Measurements from ENCODE around the gene PPP2R5A.
A peak's percentile ranks its signal among the peaks of the same experiment; 100 is the strongest.

PPP2R5A gene

DNA sequence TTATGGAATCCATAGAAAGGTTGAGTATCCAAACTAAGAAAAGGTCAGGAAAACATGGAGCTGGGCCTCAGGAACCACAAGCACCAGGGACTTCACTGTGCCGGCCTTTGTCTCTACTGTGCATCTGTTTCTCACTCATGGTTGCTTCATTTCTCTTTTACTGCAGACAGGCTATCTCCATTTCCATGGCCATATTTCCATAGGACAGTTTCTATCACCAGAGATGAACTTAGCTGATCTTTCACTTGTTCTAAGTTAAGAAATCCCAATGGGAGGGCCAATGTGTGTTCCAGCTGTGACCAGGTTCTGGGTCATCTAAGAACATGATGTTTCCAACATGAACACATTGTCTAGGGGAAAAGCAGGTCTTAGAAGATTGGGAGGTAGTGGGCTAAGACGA, 43.7 kb upstream of the PPP2R5A start:
- H3K36me3 Mint-ChIP-seq (ENCODE audit: low read depth) = no peaks in the 10 kb centered on the region
- no peaks in the 10 kb centered on the region for H3K9me3 Mint-ChIP-seq
- TF ChIP-seq, protein P1, sequence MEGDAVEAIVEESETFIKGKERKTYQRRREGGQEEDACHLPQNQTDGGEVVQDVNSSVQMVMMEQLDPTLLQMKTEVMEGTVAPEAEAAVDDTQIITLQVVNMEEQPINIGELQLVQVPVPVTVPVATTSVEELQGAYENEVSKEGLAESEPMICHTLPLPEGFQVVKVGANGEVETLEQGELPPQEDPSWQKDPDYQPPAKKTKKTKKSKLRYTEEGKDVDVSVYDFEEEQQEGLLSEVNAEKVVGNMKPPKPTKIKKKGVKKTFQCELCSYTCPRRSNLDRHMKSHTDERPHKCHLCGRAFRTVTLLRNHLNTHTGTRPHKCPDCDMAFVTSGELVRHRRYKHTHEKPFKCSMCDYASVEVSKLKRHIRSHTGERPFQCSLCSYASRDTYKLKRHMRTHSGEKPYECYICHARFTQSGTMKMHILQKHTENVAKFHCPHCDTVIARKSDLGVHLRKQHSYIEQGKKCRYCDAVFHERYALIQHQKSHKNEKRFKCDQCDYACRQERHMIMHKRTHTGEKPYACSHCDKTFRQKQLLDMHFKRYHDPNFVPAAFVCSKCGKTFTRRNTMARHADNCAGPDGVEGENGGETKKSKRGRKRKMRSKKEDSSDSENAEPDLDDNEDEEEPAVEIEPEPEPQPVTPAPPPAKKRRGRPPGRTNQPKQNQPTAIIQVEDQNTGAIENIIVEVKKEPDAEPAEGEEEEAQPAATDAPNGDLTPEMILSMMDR (IDR thresholded peaks at IDR 0.05; ENCODE audit: unreplicated experiment in 3 of 3) = no peak
- no peak overlapping the region for H3K4me3 Mint-ChIP-seq
- no peak overlapping the region for H3K27ac Mint-ChIP-seq
- peaks cover 13% of the 10 kb centered on the region for H3K27me3 Mint-ChIP-seq (ENCODE audit: low read depth)
- peaks cover under 1% of the 10 kb centered on the region for H3K4me1 Mint-ChIP-seq

- Mint-ChIP-seq H3K4me3 (no peak overlapping the region), H3K27me3 (ENCODE audit: low read depth) (peaks cover 13% of the 10 kb centered on the region), H3K9me3 (no peaks in the 10 kb centered on the region), H3K36me3 (ENCODE audit: low read depth) (no peaks in the 10 kb centered on the region), H3K4me1 (no peaks in the 10 kb centered on the region), H3K27ac (peak overlapping the region in 1 of 3 experiments; percentile 53)
- TF ChIP-seq, protein P1 (IDR thresholded peaks at IDR 0.05; ENCODE audit: unreplicated experiment in 3 of 3) = no peak
These were observed 43.3 kb upstream of the PPP2R5A start for GRCh38 chr1:212241957-212242287.

- TF ChIP-seq, protein P1 (IDR thresholded peaks at IDR 0.05; ENCODE audit: unreplicated experiment in 3 of 3) = no peak
- Mint-ChIP-seq H3K4me1 (no peaks in the 10 kb centered on the region), H3K4me3 (no peak overlapping the region), H3K27me3 (ENCODE audit: low read depth) (peaks cover 13% of the 10 kb centered on the region), H3K36me3 (ENCODE audit: low read depth) (no peaks in the 10 kb centered on the region), H3K9me3 (no peaks in the 10 kb centered on the region), H3K27ac (peak overlapping the region in 1 of 3 experiments; percentile 53)
These were observed 42.8 kb upstream of the PPP2R5A start for GRCh38 chr1:212242288-212242984.

DNA sequence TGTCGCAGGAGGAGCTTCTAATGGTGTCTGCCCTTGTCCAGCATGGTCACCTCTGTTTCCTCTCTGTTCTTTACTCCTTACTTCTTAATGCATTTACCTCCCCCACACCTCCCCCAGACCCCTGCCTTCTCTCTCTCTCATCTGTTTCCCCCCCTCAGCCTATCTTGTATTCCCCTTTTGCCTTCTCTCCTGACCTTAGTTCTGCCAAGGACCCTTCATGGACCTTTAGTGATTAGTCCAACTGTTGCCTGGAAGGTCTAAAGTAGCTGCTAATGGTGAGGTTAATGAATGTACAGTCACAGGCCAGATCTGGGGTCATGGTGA, 42.3 kb upstream of the PPP2R5A start:
- Mint-ChIP-seq H3K9me3 (no peaks in the 10 kb centered on the region), H3K4me1 (no peaks in the 10 kb centered on the region), H3K27me3 (ENCODE audit: low read depth) (peaks cover 13% of the 10 kb centered on the region), H3K4me3 (no peak overlapping the region), H3K36me3 (ENCODE audit: low read depth) (no peaks in the 10 kb centered on the region), H3K27ac (no peak overlapping the region)
- TF ChIP-seq, protein P1 (IDR thresholded peaks at IDR 0.05; ENCODE audit: unreplicated experiment in 3 of 3) = no peak

DNA sequence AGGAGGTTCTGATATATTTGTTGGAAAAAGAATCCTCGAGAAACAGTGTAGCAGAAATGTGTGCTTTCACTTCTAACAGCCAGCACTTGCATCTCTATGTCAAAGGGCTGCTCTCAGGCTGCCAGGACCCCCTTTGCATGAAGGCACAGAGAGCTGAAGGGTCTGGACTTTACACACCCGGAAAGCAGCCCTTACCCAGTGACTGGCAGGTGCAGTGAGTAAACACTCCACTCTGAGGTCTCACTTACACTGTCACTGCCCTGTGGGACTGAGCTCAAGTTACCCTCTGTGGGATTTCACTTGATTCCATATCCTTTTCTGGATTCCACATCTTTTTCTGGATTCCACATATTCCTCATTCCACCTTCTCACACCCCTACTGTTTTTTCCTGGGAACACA, 40.8 kb upstream of the PPP2R5A start:
- H3K4me1 Mint-ChIP-seq = no peaks in the 10 kb centered on the region
- peaks cover 5% of the 10 kb centered on the region for H3K27me3 Mint-ChIP-seq (ENCODE audit: low read depth)
- no peak overlapping the region for H3K27ac Mint-ChIP-seq
- H3K36me3 Mint-ChIP-seq (ENCODE audit: low read depth) = no peaks in the 10 kb centered on the region
- TF ChIP-seq, protein P1 (IDR thresholded peaks at IDR 0.05; ENCODE audit: unreplicated experiment in 3 of 3) = no peak
- no peak overlapping the region for H3K4me3 Mint-ChIP-seq
- no peaks in the 10 kb centered on the region for H3K9me3 Mint-ChIP-seq

DNA sequence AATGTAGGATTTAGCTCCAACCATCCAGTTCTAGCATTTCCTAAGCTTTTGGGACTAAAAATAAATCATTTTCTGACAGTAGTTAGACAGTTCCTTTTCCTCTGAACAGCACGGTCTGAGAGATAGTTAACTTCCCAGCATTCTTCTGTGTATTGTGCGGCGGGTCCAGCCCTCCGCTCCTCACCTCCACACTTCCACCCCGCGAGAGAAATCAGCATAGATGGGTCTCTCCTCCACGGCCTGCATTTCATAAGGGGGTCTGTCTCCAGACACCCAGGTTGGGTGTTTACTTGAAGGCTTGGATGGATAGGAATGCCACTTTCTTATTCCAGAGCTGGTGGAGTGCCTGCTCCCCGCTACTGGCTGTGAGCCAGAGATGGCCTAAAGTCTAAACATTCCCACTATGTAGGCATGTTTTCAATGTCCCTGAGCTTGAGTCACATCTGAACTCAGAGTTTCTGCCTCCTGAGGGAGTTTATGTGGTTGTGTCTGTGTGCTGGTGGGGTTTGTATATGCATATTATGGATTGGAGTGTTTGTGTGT, 38.0 kb upstream of the PPP2R5A start:
- Mint-ChIP-seq H3K9me3 (no peaks in the 10 kb centered on the region), H3K4me1 (no peaks in the 10 kb centered on the region), H3K27ac (peak overlapping the region; percentile 2 to 54 (median 14)), H3K4me3 (no peak overlapping the region), H3K36me3 (ENCODE audit: low read depth) (no peaks in the 10 kb centered on the region), H3K27me3 (ENCODE audit: low read depth) (no peaks in the 10 kb centered on the region)
- TF ChIP-seq, protein P1 (IDR thresholded peaks at IDR 0.05; ENCODE audit: unreplicated experiment in 3 of 3) = no peak
